Measurements from ENCODE around the gene USP36.
"Not testable (repeated sequence)": the region's sequence is repeated elsewhere in the genome, so short reads cannot be mapped to it uniquely, and the experiment has no call there.

USP36 gene

DNA sequence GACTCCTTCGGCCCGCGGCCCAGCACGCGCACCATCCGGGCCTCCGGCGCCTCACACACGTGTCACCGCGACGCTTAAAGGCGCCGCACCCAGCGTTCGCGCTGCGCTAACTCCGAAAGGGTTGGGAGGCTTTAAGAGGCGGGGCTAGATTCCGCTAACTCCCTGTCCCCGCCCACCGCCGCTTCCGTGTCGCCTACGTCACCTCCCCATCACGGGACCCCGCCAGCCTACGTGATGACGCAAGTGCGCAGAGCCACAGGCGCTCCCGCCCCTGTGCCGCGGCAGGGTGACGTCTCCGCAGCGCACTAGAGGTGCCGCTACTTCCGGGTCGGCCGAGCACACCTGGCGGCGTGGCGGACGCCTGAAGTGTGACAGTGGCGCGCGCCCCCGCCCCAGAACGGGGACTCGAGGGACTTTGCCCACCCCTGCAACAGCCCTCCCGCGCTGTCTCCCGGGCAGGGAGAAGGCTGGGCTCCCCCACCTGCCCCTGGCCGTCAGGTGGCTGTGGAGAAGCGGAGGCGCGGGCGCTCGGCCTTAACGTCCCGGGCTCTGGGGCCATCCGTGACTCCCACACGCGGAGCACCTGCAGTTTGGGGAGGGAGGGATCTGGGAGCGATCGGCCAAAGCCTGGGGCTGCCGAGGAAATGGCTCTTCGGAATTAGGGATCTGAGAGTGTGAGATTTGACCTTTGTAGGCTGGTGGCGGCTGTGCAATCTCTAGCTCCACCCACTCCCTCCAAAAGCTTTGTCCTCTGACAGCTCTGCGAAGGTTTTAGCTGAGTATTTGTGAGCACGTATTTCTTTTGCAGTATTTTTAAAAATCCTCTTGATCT is at the start of gene USP36:
USP36 (minus strand) TSS at position 35 of the 832 bp plus-strand sequence. CDS start 4,451 bp downstream, outside the sequence.
- Mint-ChIP-seq H3K4me1 (peaks cover 51% of the 10 kb centered on the region), H3K9me3 (no peaks in the 10 kb centered on the region), H3K4me3 (peak within 1 kb of the TSS; percentile 82), H3K27ac (peak within 1 kb of the TSS; percentile 91), H3K36me3 (peaks cover 48% of the 10 kb centered on the region)
- peak; percentile 96 to 100 for DNase-seq (ENCODE audit: low spot score in 2 of 2)
- peak; percentile 92 for ATAC-seq

GRCh38 chr17:78890096-78890495 is 49.5 kb upstream of the USP36 start:
- Mint-ChIP-seq H3K4me1 (peaks cover 34% of the 10 kb centered on the region), H3K4me3 (peak overlapping the region; percentile 25)
- not testable (repeated sequence) for H3K9me3 Mint-ChIP-seq; H3K27ac Mint-ChIP-seq; H3K36me3 Mint-ChIP-seq; ATAC-seq; DNase-seq (ENCODE audit: low spot score in 2 of 2)

DNA sequence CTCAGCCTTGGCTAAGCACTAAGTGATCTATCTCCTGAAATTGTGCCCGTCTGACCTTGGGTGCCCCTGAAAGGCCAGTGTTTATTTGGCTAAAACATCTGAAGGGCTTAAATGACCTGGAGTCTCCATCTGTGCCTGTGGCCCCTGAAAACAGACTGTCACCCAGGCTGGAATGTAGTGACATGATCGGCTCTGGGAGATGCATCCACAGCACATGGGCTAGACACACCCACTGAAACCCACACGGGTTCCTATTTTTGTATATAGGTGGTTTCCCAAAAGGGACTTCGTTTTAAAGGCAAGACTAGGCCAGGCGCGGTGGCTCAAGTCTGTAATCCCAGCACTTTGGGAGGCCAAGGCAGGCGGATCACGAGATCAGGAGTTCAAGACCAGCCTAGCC is 48.9 kb upstream of the USP36 start:
- H3K36me3 Mint-ChIP-seq, result no peaks in the 10 kb centered on the region
- no peaks in the 10 kb centered on the region for H3K9me3 Mint-ChIP-seq
- H3K27ac Mint-ChIP-seq, result no peak overlapping the region
- H3K4me1 Mint-ChIP-seq, result peaks cover 34% of the 10 kb centered on the region
- ATAC-seq, result no peak
- no peak for DNase-seq (ENCODE audit: low spot score in 2 of 2)
- H3K4me3 Mint-ChIP-seq, result peak overlapping the region; percentile 25

DNA sequence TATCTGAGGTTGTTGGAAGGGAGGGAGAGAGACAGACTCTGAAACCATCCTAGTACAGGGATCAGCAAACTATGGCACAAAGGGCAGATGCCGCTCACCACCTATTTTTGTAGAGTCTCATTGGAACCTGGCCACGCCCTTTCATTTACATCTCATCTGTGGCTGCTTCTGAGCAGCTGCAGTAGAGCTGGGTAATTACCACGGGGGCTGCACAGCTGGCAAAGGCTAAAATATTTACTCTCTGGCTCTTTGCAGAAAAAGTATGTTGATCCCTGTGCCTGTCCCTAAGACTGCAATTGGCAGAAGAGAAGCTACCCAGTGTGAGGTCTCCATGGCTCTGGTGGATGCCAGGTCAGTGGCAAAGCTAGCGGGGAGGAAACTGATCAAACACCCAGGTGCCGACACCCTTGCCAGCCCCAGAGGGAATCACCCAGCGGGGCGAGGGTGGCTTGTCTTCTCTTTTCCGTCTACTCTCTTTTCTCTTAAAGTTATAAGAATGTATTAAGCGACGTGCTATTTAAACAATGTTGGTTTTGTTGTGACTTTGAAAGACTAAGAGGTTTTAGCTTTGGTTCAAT is 48.4 kb upstream of the USP36 start:
- Mint-ChIP-seq H3K27ac (no peak overlapping the region), H3K9me3 (no peaks in the 10 kb centered on the region), H3K36me3 (no peaks in the 10 kb centered on the region), H3K4me1 (peaks cover 34% of the 10 kb centered on the region), H3K4me3 (no peak overlapping the region)
- no peak for ATAC-seq
- DNase-seq (ENCODE audit: low spot score in 2 of 2), result no peak

DNA sequence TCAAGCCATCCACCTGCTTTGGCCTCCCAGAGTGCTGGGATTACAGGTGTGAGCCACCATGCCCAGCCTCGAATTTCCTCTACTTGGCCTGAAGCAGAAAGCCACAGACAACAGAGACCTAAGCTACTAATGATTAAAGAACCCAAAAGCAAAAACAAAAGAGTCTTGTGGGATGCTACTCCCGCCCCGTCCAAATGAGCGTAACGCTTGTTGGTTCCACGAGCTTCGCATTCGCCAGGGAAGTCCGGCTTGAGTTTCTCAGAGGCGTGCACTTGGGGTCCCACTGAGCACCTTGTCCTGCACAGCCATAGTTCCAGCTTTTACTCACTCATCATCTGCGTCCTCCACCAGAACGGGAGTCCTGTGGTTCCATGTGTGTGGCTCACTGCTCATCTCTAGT is 46.3 kb upstream of the USP36 start:
- no peaks in the 10 kb centered on the region for H3K9me3 Mint-ChIP-seq
- H3K27ac Mint-ChIP-seq, result no peak overlapping the region
- peaks cover 26% of the 10 kb centered on the region for H3K4me1 Mint-ChIP-seq
- DNase-seq (ENCODE audit: low spot score in 2 of 2) (no peak), ATAC-seq (no peak)
- no peaks in the 10 kb centered on the region for H3K36me3 Mint-ChIP-seq
- no peak overlapping the region for H3K4me3 Mint-ChIP-seq

DNA sequence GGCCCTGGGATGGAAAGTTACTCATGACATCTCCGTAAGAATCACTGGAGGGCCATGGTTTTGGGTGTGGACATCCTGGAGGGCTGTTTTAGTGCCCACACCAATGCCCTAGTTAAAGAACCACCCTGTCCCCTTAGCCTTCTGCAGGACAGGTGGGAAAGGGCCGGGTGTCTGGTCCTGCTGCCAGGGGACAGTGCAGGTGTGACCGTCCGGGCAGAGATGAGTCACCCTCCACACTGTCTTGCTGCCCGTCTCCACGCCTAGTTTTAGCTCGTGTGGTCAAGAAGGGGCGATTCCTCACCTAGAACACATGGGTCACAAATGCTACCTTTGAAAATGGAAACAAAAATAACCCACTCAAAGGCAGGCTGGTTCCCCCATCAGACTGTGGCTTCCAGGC is 45.3 kb upstream of the USP36 start:
- H3K36me3 Mint-ChIP-seq, result no peaks in the 10 kb centered on the region
- H3K4me1 Mint-ChIP-seq, result peaks cover 16% of the 10 kb centered on the region
- ATAC-seq, result no peak
- H3K27ac Mint-ChIP-seq, result no peak overlapping the region
- H3K9me3 Mint-ChIP-seq, result no peaks in the 10 kb centered on the region
- no peak for DNase-seq (ENCODE audit: low spot score in 2 of 2)
- no peak overlapping the region for H3K4me3 Mint-ChIP-seq

DNA sequence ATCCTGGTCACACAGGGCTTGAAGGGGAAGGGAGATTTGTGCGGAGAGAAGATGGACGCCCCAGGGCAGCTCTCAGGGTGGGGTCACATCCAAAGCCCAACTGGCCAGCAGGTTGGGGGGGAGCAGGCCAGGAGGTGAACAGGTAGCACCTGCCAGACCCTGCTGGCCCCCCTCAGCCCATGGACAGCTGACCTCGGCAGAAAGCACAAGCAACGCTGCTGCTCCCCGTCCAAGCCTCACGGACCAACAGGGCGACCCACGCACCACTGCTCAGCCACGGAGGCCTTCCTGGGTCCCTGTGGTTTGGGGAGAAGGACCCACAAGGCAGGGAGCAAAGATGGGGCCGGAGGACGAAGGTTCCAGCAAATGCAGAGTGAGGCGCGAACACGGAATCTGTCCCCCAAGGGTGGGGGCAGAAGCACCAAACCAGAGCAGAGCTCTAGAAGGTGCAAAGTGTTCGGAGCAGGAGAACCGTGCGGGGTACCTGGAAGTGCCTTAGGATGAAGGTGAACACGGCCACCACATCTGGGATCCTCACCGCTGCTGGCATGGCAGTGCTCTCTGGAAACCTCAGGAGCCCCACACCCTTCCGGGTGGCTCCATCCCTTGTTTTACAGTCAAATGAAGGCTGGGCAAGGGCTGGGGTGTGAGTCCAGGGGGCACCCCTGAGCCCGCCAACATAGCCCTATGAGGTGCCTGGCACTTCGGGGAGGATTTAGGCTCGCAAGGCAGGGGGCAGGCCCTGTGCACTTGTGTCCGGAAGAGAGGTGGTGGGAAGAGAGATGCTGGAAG is 44.5 kb upstream of the USP36 start:
- Mint-ChIP-seq H3K27ac (no peak overlapping the region), H3K4me1 (peaks cover 13% of the 10 kb centered on the region), H3K4me3 (no peak overlapping the region), H3K9me3 (no peaks in the 10 kb centered on the region), H3K36me3 (no peaks in the 10 kb centered on the region)
- DNase-seq (ENCODE audit: low spot score in 2 of 2), result no peak
- ATAC-seq, result no peak

GRCh38 chr17:78884148-78884825 is 43.7 kb upstream of the USP36 start:
- peaks cover 16% of the 10 kb centered on the region for H3K4me1 Mint-ChIP-seq
- DNase-seq (ENCODE audit: low spot score in 2 of 2) (no peak), ATAC-seq (no peak)
- no peaks in the 10 kb centered on the region for H3K9me3 Mint-ChIP-seq
- H3K36me3 Mint-ChIP-seq, result no peaks in the 10 kb centered on the region
- no peak overlapping the region for H3K27ac Mint-ChIP-seq
- no peak overlapping the region for H3K4me3 Mint-ChIP-seq

DNA sequence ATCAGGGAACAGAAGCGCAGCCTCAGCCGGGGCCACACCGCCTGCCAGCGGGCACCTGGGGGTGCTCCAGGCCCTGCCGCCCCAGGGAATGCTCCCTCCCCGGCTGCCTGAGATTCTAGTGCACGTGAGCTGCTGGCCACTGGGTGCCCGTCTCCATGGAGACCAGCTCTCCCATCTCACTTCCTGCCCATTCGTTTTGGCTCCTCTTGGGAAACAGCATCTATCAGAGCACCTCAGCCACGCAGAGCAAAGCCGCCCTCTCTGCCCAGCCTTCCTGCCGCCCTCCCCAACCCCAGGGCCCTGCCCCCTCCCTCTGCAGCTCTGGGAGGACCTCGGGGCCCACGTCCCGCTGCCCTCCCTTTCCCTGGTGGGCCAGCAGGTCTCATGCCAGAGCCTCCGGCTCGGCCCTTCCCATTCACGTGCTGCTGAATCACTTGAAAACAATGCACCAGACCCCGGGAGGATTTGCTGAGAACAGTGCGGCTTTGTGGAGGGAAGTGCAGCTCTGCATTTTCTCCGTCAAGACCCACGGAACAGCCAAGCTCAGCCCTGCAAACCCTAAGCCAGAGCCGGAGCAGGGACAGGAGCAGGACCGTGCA is 43.0 kb upstream of the USP36 start:
- no peak overlapping the region for H3K27ac Mint-ChIP-seq
- DNase-seq (ENCODE audit: low spot score in 2 of 2) (no peak), ATAC-seq (no peak)
- no peaks in the 10 kb centered on the region for H3K9me3 Mint-ChIP-seq
- no peak overlapping the region for H3K4me3 Mint-ChIP-seq
- H3K4me1 Mint-ChIP-seq, result peaks cover 17% of the 10 kb centered on the region
- H3K36me3 Mint-ChIP-seq, result no peaks in the 10 kb centered on the region

GRCh38 chr17:78883089-78883532 is 42.5 kb upstream of the USP36 start:
- H3K36me3 Mint-ChIP-seq, result no peaks in the 10 kb centered on the region
- no peaks in the 10 kb centered on the region for H3K9me3 Mint-ChIP-seq
- DNase-seq (ENCODE audit: low spot score in 2 of 2) (no peak), ATAC-seq (peak; percentile 17)
- H3K4me3 Mint-ChIP-seq, result no peak overlapping the region
- no peak overlapping the region for H3K27ac Mint-ChIP-seq
- H3K4me1 Mint-ChIP-seq, result peaks cover 17% of the 10 kb centered on the region

GRCh38 chr17:78882540-78883088 is 42.0 kb upstream of the USP36 start:
- ATAC-seq (no peak), DNase-seq (ENCODE audit: low spot score in 2 of 2) (no peak)
- Mint-ChIP-seq H3K4me3 (no peak overlapping the region), H3K4me1 (peaks cover 17% of the 10 kb centered on the region), H3K36me3 (no peaks in the 10 kb centered on the region), H3K9me3 (no peaks in the 10 kb centered on the region), H3K27ac (no peak overlapping the region)

DNA sequence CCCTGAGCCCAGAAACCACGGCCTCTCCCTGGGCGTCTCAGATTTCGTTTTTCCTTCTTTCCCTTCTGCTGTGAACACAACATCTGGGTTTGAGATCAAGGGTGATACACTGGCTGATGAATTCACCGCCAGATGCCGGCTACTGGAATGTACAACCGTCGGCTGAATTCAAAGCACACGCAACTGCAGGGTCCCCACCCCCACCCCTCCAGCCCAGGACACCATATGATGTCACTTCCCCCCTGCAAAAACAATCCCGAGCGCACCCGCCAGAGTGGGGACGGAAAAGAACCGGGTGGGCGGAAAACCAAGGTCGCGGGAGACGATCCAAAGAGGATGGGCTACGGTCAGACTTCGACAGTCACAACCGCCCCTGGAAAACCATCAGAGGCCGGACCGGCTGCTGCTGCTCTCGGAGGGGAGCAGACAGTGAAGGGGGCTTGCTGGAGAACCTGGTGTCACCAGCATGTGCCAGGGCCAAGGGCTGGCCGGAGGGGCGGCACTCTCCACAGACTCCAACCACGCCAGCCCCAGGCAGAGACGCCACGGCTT is 39.1 kb upstream of the USP36 start:
- ATAC-seq, result peak; percentile 39
- Mint-ChIP-seq H3K36me3 (no peaks in the 10 kb centered on the region), H3K27ac (no peak overlapping the region), H3K4me3 (peak overlapping the region; percentile 44), H3K4me1 (peaks cover 17% of the 10 kb centered on the region), H3K9me3 (no peaks in the 10 kb centered on the region)
- no peak for DNase-seq (ENCODE audit: low spot score in 2 of 2)

DNA sequence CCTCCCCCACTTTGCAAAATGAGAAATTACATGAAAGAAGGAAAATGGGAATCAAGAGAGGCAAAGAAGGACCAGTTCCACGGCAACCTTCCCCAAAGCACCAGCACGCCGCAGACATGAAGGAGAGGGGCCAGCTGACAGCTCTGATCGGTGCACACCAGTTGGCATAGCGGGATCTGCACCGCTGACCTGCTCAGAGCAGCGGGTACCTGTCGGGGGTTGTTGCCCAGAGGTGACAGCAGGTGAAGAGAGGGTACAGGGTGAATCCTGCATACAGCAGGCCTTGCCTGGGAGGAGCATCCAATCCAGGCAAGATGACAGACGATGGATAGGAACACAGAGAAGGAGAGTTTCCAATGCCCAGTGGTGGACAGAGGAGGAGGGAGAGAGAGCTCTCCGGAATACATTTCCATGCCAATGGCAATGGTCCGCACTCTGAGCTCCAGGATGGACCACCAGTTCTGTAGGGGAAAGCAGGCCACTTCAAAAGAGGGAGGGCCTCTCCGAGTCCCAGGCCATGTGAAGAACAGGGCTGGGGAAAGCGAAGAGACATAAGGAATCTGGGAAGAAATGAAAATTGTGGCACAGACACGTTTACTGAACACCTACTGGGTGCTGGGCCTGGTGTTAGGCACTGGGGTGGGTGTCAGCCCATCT is 38.4 kb upstream of the USP36 start:
- no peaks in the 10 kb centered on the region for H3K36me3 Mint-ChIP-seq
- no peak for ATAC-seq
- H3K27ac Mint-ChIP-seq, result no peak overlapping the region
- H3K4me3 Mint-ChIP-seq, result peak overlapping the region; percentile 44
- no peak for DNase-seq (ENCODE audit: low spot score in 2 of 2)
- peaks cover 17% of the 10 kb centered on the region for H3K4me1 Mint-ChIP-seq
- no peaks in the 10 kb centered on the region for H3K9me3 Mint-ChIP-seq

DNA sequence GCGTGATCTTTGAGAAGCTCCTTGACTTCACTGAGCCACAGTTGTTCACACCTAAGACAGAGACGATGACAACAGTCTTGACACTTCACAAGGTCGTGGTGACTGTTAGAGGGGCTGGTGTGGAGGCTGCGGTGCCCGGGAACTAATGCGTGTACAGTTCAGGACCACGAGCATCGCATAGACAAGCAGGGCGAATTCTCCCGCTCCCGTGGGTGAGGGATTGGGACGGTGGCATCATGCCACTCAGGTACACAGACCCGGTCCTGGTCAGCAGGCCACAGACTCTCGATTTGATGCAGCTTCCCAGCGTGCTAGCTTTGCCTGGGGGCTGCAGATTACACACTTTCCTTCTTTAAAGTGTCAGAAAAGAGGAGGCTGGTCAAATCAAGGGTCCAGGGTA is 37.6 kb upstream of the USP36 start:
- no peaks in the 10 kb centered on the region for H3K36me3 Mint-ChIP-seq
- no peak for DNase-seq (ENCODE audit: low spot score in 2 of 2)
- no peaks in the 10 kb centered on the region for H3K9me3 Mint-ChIP-seq
- ATAC-seq, result no peak
- no peak overlapping the region for H3K27ac Mint-ChIP-seq
- no peak overlapping the region for H3K4me3 Mint-ChIP-seq
- H3K4me1 Mint-ChIP-seq, result peaks cover 17% of the 10 kb centered on the region
